ENCODE results near the gene THRB. TPM values are rescaled to one million over a fixed set of nuclear protein-coding genes. Genes with fewer than 3 reads are reported as not detected.

THRB gene
- total RNA-seq, 6 donors from 2014 or later, result 5.5 to 15.2 (median 12.0) TPM

DNA sequence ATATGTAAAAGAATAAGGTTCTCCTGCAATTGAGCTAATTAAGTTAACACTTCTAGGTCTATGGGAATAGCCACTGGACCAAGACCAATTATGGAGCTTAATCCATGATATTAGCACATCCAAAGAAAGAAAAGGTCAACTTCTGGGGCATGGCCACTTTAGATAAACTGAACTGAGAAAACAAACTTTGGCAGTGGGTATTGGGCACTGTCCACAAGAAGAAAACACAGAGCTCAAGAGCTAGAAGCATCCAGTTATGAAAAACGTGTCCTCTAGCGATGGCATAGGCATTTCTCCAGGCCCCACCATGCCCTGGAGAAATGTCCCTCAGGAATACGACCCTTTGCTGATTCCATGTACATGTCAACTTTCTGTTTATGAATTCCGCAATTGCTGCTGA, 87.8 kb downstream of the THRB start:
- Histone ChIP-seq H3K4me3 (no peak overlapping the region), H3K36me3 (no peaks in the 10 kb centered on the region), H3K4me1 (no peaks in the 10 kb centered on the region), H3K27me3 (no peaks in the 10 kb centered on the region), H3K9me3 (no peaks in the 10 kb centered on the region), H3K27ac (no peak overlapping the region)
- DNase-seq (no peak), ATAC-seq (ENCODE audit: low FRiP score in 2 of 2) (no peak)
- 87% methylated on average over 4 of the region's 4 CpGs for WGBS, 2 donors
- TF ChIP-seq, protein P1, sequence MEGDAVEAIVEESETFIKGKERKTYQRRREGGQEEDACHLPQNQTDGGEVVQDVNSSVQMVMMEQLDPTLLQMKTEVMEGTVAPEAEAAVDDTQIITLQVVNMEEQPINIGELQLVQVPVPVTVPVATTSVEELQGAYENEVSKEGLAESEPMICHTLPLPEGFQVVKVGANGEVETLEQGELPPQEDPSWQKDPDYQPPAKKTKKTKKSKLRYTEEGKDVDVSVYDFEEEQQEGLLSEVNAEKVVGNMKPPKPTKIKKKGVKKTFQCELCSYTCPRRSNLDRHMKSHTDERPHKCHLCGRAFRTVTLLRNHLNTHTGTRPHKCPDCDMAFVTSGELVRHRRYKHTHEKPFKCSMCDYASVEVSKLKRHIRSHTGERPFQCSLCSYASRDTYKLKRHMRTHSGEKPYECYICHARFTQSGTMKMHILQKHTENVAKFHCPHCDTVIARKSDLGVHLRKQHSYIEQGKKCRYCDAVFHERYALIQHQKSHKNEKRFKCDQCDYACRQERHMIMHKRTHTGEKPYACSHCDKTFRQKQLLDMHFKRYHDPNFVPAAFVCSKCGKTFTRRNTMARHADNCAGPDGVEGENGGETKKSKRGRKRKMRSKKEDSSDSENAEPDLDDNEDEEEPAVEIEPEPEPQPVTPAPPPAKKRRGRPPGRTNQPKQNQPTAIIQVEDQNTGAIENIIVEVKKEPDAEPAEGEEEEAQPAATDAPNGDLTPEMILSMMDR (IDR thresholded peaks at IDR 0.05), result no peak
- TF ChIP-seq POLR2A (IDR thresholded peaks at IDR 0.05) (no peak), EP300 (IDR thresholded peaks at IDR 0.05) (no peak), POLR2AphosphoS5 (IDR thresholded peaks at IDR 0.05) (no peak)

DNA sequence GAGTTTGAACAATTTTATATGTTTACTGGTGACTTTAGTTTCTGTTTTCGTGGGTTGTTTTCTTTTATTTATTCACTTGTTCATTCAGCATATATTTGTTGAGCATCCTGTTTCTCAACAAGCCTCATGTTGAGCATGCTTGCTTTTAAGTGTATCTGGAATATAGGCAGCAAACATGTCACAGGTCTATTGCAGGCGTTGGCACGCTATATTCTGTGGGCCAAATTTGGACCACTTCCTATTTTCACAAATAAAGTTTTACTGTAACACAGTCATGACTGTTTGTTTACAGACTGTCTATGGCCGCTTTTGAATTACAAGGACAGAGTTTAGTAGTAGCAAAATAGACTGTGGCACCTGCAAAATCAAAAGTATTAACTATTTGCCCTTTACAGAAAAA, 89.6 kb downstream of the THRB start:
- H3K27me3 ChIP-seq, result no peaks in the 10 kb centered on the region
- 82 to 92% methylated on average over 4 of the region's 4 CpGs for WGBS, 2 donors
- TF ChIP-seq POLR2AphosphoS5 (IDR thresholded peaks at IDR 0.05), result no peak
- no peaks in the 10 kb centered on the region for H3K9me3 ChIP-seq
- H3K27ac ChIP-seq, result no peak overlapping the region
- no peaks in the 10 kb centered on the region for H3K4me1 ChIP-seq
- ATAC-seq (ENCODE audit: low FRiP score in 2 of 2) (no peak), DNase-seq (no peak)
- H3K4me3 ChIP-seq, result no peak overlapping the region
- H3K36me3 ChIP-seq, result no peaks in the 10 kb centered on the region

DNA sequence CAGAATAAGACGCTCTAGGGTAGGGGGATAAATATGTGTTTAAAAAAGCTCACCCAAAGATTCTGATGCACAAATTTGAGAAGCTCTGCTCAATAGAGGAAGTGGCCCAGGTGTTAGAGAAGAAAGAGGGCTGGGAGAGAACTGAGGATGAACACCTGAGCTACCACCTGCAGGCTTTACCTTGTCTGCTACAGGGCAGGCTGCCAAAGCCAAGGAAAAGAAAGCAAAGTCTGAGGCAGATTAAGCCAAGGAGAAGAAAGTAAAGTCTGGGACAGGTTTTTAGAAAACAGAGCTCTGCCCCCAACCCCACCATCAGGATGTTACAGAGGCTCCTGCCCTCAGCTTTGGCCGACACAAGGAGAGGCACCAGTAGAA, 92.9 kb downstream of the THRB start:
- H3K27ac ChIP-seq, result no peak overlapping the region
- 47 to 50% methylated on average over 2 of the region's 2 CpGs for WGBS, 2 donors
- no peaks in the 10 kb centered on the region for H3K36me3 ChIP-seq
- ATAC-seq (ENCODE audit: low FRiP score in 2 of 2), result no peak
- DNase-seq, result no peak
- no peaks in the 10 kb centered on the region for H3K27me3 ChIP-seq
- H3K4me3 ChIP-seq, result no peak overlapping the region
- no peaks in the 10 kb centered on the region for H3K4me1 ChIP-seq
- TF ChIP-seq, protein P1 (IDR thresholded peaks at IDR 0.05), result no peak
- TF ChIP-seq POLR2A (IDR thresholded peaks at IDR 0.05) (no peak), POLR2AphosphoS5 (IDR thresholded peaks at IDR 0.05) (no peak), EP300 (IDR thresholded peaks at IDR 0.05) (no peak)
- no peaks in the 10 kb centered on the region for H3K9me3 ChIP-seq

DNA sequence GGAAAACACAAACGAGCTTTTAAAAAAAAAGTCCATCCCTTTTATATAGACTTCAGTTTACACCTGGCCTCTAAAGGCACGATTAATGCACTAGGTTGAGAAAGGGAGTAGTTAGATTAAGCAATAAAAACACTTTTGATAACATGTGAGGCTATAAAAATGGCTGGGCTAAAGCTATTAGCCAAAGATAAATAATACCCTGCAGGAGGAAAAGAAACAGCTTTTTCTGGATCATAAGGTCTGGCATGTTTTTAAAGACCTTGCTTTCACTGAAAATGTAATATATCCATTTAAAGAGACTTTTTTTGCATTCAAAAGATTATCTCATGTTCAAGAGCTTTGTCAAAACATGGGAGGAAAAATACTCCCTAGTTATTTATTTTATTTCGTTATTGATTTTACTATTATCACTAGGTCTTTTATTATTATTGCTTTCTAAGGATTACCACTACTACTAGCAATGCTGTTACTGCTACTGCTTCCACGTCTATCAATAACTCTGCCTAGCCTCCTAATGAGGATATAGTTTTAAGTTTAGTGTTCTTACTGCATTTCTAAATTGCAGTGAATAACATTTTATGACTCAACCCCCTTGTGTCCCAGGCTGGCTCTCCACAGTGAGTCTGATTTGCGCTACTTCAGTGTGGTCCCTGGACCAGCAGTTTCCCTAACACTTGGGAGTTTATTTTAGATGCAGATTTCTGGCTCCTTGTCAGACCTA, 93.4 kb downstream of the THRB start:
- TF ChIP-seq, protein P1 (IDR thresholded peaks at IDR 0.05), result no peak
- TF ChIP-seq POLR2A (IDR thresholded peaks at IDR 0.05) (no peak), POLR2AphosphoS5 (IDR thresholded peaks at IDR 0.05) (no peak), EP300 (IDR thresholded peaks at IDR 0.05) (no peak)
- Histone ChIP-seq H3K27ac (no peak overlapping the region), H3K9me3 (no peaks in the 10 kb centered on the region), H3K27me3 (no peaks in the 10 kb centered on the region), H3K4me3 (no peak overlapping the region), H3K4me1 (no peaks in the 10 kb centered on the region), H3K36me3 (no peaks in the 10 kb centered on the region)
- 59% methylated on average over 5 of the region's 5 CpGs for WGBS, 2 donors
- ATAC-seq (ENCODE audit: low FRiP score in 2 of 2) (peak in 1 of 2 donors; percentile 60), DNase-seq (no peak)

DNA sequence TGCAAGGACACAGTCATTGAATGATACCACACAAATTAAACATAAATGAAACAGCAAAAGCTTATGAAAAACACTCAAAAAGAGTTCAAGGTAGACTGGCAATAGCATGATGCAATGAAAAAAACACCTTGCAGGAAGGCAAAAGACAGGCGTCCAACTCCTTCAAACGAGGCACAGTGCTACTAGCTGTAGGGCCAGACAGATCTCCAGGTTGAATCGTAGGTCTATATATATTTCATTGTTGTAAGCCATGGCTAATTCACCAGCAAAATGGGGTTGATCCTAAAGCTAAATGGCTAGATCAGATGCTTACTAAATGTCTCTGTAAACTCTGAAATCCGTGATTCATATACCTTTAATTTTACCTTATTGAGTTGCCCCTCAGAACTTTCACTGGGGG, 94.2 kb downstream of the THRB start:
- DNase-seq, result no peak
- 87 to 88% methylated on average over 4 of the region's 4 CpGs for WGBS, 2 donors
- Histone ChIP-seq H3K9me3 (no peaks in the 10 kb centered on the region), H3K4me3 (no peak overlapping the region), H3K4me1 (no peaks in the 10 kb centered on the region), H3K27ac (no peak overlapping the region), H3K27me3 (no peaks in the 10 kb centered on the region), H3K36me3 (no peaks in the 10 kb centered on the region)
- ATAC-seq (ENCODE audit: low FRiP score in 2 of 2), result no peak
- TF ChIP-seq POLR2AphosphoS5 (IDR thresholded peaks at IDR 0.05) (no peak), EP300 (IDR thresholded peaks at IDR 0.05) (no peak), POLR2A (IDR thresholded peaks at IDR 0.05) (no peak)
- TF ChIP-seq, protein P1 (IDR thresholded peaks at IDR 0.05), result no peak

All from upper lobe of left lung (tissue), 6 donors.